ENCODE results near the gene TBX1. TPM values are rescaled to one million over a fixed set of nuclear protein-coding genes. Genes with fewer than 3 reads are reported as not detected.

TBX1 gene
- polyA plus RNA-seq, 3 donors: not detected

DNA sequence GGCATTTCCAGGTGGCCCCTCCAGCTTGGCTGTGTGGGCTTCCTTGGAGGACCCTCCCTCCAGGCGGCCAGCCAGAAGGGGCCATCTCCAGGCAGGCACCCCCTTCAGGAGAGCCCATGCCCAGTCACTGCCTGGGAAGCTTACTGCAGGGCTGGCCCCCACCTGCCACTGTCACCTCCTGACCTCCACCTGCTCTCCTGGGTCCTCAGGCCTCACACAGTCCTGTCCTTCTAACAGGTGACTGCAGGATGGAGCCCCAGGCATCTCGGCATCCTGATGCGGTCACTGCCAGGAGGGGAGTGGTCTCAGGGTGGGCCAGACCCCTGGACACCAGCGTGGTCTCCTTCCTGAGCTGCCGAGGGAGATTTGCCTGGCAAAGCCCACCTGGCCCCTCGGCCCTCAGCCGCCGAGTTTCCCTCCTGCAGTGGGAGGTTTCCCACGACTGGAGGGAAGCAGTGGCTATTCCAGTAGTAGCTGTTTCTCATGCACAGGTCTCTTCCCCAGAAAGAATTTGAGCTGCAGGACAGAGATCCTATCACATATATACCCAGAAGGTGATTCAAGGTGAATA is 13.0 kb downstream of the TBX1 start:
- H3K9ac ChIP-seq (ENCODE audit: insufficient read depth, low read length, poor library complexity, severe bottlenecking): no peak overlapping the region
- TF ChIP-seq, protein P1, sequence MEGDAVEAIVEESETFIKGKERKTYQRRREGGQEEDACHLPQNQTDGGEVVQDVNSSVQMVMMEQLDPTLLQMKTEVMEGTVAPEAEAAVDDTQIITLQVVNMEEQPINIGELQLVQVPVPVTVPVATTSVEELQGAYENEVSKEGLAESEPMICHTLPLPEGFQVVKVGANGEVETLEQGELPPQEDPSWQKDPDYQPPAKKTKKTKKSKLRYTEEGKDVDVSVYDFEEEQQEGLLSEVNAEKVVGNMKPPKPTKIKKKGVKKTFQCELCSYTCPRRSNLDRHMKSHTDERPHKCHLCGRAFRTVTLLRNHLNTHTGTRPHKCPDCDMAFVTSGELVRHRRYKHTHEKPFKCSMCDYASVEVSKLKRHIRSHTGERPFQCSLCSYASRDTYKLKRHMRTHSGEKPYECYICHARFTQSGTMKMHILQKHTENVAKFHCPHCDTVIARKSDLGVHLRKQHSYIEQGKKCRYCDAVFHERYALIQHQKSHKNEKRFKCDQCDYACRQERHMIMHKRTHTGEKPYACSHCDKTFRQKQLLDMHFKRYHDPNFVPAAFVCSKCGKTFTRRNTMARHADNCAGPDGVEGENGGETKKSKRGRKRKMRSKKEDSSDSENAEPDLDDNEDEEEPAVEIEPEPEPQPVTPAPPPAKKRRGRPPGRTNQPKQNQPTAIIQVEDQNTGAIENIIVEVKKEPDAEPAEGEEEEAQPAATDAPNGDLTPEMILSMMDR (IDR thresholded peaks at IDR 0.05): no peak
- no peak overlapping the region for H2AFZ ChIP-seq (ENCODE audit: insufficient read depth, low read depth, low read length, poor library complexity, severe bottlenecking)
- WGBS (ENCODE audit: insufficient coverage): 88% methylated on average over 8 of the region's 9 CpGs
- Mint-ChIP-seq H3K27me3 (ENCODE audit: low read depth in 3 of 3) (peaks cover 34 to 68% (median 44%) of the 10 kb centered on the region in 3 donors), H3K4me1 (peaks cover 15% of the 10 kb centered on the region), H3K9me3 (peaks cover 0 to 9% (median 0%) of the 10 kb centered on the region in 7 donors), H3K27ac (no peak overlapping the region), H3K4me3 (no peak overlapping the region), H3K36me3 (no peaks in the 10 kb centered on the region)
- H3K36me3 ChIP-seq (replicated peaks in 1 of 2; ENCODE audit: control insufficient read depth in 1 of 2, insufficient read depth in 2 of 2, low read length in 2 of 2): no peaks in the 10 kb centered on the region
- no peaks in the 10 kb centered on the region for H3K79me2 ChIP-seq (ENCODE audit: insufficient read depth, low read length)
- H3K9me3 ChIP-seq (replicated peaks in 1 of 2; ENCODE audit: control insufficient read depth in 1 of 2, insufficient read depth in 1 of 2, low read length in 2 of 2): peaks cover 0 to 1% of the 10 kb centered on the region in 2 donors
- H3K4me3 ChIP-seq (replicated peaks in 1 of 3; ENCODE audit: low read depth in 2 of 3, low read length in 3 of 3): no peak overlapping the region
- peaks cover 1 to 27% of the 10 kb centered on the region in 2 donors for H3K27me3 ChIP-seq (ENCODE audit: control insufficient read depth in 2 of 2, insufficient read depth in 2 of 2, low read length in 2 of 2)
- peaks cover 7 to 9% of the 10 kb centered on the region in 2 donors for H3K4me1 ChIP-seq (ENCODE audit: control insufficient read depth in 1 of 2, insufficient read depth in 2 of 2, low read length in 2 of 2)
- no peaks in the 10 kb centered on the region for H4K20me1 ChIP-seq (ENCODE audit: insufficient read depth, low read length)
- no peak for DNase-seq
- intact Hi-C loops (cut with micrococcal nuclease): no loop called here
- H3K27ac ChIP-seq (ENCODE audit: low read depth in 1 of 2, low read length in 2 of 2): no peak overlapping the region
- H3K4me2 ChIP-seq (replicated peaks; ENCODE audit: extremely low read depth, low read length, poor library complexity, severe bottlenecking): no peak overlapping the region

DNA sequence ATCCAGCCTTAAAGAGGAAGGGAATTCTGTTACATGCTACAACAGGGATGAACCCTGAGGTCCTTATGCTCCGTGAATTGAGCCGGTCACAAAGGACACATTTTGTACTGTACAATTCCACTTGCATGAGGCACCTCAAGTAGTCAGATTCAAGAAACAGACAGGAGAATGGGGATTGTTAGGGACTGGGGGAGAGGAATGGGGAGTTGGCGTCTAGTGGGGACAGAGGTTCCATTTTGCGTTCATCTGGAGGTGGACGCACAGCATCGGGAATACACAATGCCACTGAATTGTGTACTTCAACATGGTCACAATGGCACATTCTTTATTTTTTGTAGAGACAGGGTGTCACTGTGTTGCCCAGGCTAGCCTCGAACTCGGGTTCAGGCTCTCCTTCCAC is 14.1 kb downstream of the TBX1 start:
- H3K79me2 ChIP-seq (ENCODE audit: insufficient read depth, low read length): no peaks in the 10 kb centered on the region
- H2AFZ ChIP-seq (ENCODE audit: insufficient read depth, low read depth, low read length, poor library complexity, severe bottlenecking): no peak overlapping the region
- WGBS (ENCODE audit: insufficient coverage): 99% methylated on average over 8 of the region's 8 CpGs
- Mint-ChIP-seq H3K27me3 (ENCODE audit: low read depth in 3 of 3) (peaks cover 26 to 64% (median 37%) of the 10 kb centered on the region in 3 donors), H3K4me1 (peaks cover 15% of the 10 kb centered on the region), H3K9me3 (peaks cover 0 to 5% (median 0%) of the 10 kb centered on the region in 7 donors), H3K4me3 (no peak overlapping the region), H3K27ac (no peak overlapping the region), H3K36me3 (no peaks in the 10 kb centered on the region)
- H3K4me1 ChIP-seq (ENCODE audit: control insufficient read depth in 1 of 2, insufficient read depth in 2 of 2, low read length in 2 of 2): peaks cover 7 to 9% of the 10 kb centered on the region in 2 donors
- no peaks in the 10 kb centered on the region for H3K36me3 ChIP-seq (replicated peaks in 1 of 2; ENCODE audit: control insufficient read depth in 1 of 2, insufficient read depth in 2 of 2, low read length in 2 of 2)
- no peaks in the 10 kb centered on the region for H3K9me3 ChIP-seq (replicated peaks in 1 of 2; ENCODE audit: control insufficient read depth in 1 of 2, insufficient read depth in 1 of 2, low read length in 2 of 2)
- H3K9ac ChIP-seq (ENCODE audit: insufficient read depth, low read length, poor library complexity, severe bottlenecking): no peak overlapping the region
- H3K4me3 ChIP-seq (replicated peaks in 1 of 3; ENCODE audit: low read depth in 2 of 3, low read length in 3 of 3): no peak overlapping the region
- H3K27ac ChIP-seq (ENCODE audit: low read depth in 1 of 2, low read length in 2 of 2): no peak overlapping the region
- DNase-seq: no peak
- peaks cover 0 to 17% of the 10 kb centered on the region in 2 donors for H3K27me3 ChIP-seq (ENCODE audit: control insufficient read depth in 2 of 2, insufficient read depth in 2 of 2, low read length in 2 of 2)
- intact Hi-C loops (cut with micrococcal nuclease): no loop called here
- TF ChIP-seq, protein P1 (IDR thresholded peaks at IDR 0.05): no peak
- no peaks in the 10 kb centered on the region for H4K20me1 ChIP-seq (ENCODE audit: insufficient read depth, low read length)
- no peak overlapping the region for H3K4me2 ChIP-seq (replicated peaks; ENCODE audit: extremely low read depth, low read length, poor library complexity, severe bottlenecking)

Measured in CD14-positive monocyte (primary cell).